GM18505 (cell line): ENCODE data around the gene MIEF2.

Experiments used
- ATAC-seq: cut with Tn5 transposase; IDR thresholded peaks from one replicate; pipeline ENCODE4 v1.9.1; 2021; ENCODE audit not compliant: unreplicated experiment
- POLR2A ChIP-seq: IDR thresholded peaks from 4 replicates; pipeline ENCODE4 v1.6.1; 2011; ENCODE audit warnings: borderline replicate concordance; ENCODE audit not compliant: insufficient read depth, insufficient read length; ENCODE audit errors: extremely low read depth

Gene MIEF2

GRCh38 chr17:18246109-18246725 is 14.2 kb upstream of the MIEF2 start:
- ATAC-seq = no peak
- no peak for TF ChIP-seq POLR2A

- no peak for ATAC-seq
- no peak for TF ChIP-seq POLR2A
Measured at GRCh38 chr17:18246880-18247612, 13.4 kb upstream of the MIEF2 start.

DNA sequence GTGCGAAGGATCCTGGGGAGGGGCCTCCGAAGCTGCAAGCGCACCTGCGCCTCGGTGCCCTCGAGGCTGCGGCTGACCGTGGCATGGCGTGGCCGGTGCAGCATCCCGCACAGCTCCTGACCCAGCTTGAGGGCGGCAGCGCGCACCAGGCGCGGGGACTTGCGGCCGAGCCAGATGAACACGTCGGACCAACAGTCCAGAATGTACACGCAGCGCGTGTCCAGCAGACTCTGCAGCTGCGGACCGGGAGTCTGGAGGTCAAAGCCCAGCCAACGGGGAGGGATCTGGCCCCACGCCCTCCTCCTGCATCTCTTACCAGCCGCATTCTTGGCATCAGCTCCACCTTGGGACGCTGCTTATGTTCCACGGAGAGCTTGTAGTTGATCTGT is 12.9 kb upstream of the MIEF2 start:
- no peak for TF ChIP-seq POLR2A
- ATAC-seq = no peak

DNA sequence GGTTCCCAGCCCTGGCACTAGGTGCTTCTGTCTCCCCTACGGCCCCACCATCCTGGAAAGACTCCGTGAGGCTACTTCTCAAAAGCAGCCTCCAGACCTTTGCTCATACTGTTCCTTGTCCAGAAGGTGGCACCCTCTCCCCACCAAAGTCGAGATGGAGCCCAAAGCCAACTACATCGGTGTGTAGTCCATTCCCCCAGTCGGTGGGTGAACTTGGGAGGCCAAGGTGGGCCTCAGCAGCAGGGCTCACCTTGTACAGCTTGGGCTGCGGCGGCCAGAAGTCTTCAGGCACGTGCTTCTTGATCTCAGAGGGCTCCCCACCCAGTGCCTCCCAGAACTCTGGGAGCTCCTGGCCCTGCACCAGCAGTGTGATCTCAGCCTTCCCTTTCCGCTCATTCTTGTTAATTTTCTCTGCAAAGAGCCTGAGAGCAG is 12.1 kb upstream of the MIEF2 start:
- TF ChIP-seq POLR2A = no peak
- ATAC-seq = no peak

DNA sequence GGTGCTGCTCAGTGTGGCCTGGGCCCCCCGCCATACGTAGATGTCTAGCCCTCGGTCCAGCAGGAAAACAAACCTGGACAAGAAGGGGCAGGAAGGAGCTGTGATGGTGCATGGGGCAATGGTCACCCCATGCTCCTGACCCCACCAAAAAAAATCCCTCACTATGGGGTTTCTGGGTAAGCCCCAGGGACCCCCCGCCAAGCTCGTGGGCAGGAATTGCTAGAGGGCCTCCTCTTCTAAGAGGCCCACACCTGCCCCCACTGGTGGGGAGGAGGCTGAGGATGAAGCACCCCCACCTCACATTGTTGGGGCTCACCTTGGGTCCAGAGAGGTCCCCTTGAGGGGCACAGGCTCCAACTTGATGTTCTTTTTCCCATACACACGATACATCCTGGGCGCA is 11.7 kb upstream of the MIEF2 start:
- no peak for TF ChIP-seq POLR2A
- ATAC-seq = no peak

- no peak for TF ChIP-seq POLR2A
- ATAC-seq = no peak
Measured at GRCh38 chr17:18250259-18250658, 10.2 kb upstream of the MIEF2 start.

- ATAC-seq = no peak
- TF ChIP-seq POLR2A = no peak
Measured at GRCh38 chr17:18250708-18251107, 9.8 kb upstream of the MIEF2 start.

DNA sequence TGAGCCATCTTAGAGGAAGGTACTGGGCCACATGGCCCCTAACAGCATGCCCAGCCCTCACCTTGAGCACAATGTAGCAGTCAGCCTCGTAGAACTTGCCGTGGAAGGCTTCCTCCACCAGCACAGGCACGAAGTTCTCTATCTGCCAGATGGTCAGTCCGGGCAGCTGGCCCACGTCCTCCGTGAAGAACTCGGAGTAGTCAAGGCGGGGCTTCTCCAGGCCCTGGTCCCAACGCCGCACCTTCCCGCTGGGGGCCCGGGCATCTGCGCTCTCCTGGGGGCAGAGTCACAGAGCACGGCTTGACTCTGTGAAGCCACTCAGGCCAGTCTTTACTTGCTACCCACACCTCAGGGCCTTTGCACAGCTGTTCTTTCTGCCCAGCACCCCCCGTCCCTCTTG is 9.3 kb upstream of the MIEF2 start:
- ATAC-seq = no peak
- TF ChIP-seq POLR2A = no peak

GRCh38 chr17:18252160-18252559 is 8.3 kb upstream of the MIEF2 start:
- ATAC-seq = no peak
- no peak for TF ChIP-seq POLR2A

GRCh38 chr17:18253187-18253884 is 7.1 kb upstream of the MIEF2 start:
- ATAC-seq = no peak
- no peak for TF ChIP-seq POLR2A

GRCh38 chr17:18253947-18254821 is 6.3 kb upstream of the MIEF2 start:
- ATAC-seq = no peak
- no peak for TF ChIP-seq POLR2A

DNA sequence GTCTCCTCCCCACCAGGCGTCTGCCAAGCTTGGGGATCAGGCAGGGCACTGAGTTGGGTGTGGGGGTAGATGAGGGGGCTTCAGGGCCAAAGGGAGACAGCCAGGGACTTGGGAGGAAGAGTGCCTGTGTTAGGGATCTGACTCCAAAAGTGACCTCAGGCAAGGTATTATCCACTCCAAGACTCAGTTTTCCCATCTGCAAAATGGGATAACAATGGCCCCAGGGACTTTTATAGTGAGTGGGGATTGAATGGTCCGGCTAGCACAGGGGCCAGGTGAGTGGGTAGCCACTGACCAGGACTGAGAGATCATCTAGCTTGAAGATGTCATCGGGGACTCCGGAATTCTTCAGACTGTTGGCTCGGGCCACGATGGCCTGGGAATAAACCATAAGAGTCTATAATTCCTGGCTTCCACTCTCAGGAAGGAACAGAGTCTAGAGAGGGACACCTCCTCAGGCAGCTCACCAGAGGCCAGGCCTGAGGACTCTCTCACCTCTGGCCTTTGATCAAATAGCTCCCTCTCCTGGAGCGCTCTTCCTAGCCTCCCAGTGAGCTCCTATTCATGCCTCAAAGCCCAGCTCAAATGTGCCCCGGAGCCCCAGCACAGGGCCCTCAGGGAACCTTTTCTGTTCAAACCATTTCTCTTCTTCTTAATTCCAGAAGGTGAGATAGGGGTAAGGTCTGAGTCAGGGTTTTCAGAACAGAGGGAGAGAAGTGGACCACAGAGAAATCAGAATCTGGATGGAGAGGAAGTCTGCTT is 5.4 kb upstream of the MIEF2 start:
- no peak for ATAC-seq
- TF ChIP-seq POLR2A = no peak
